Karpas-422 (cell line): ENCODE measurements around the gene KIAA1549. TPM values are rescaled to one million over a fixed set of nuclear protein-coding genes. Genes with fewer than 3 reads are reported as not detected.

Source experiments
- DNase-seq: peaks from one replicate; pipeline ENCODE4 v3.0.0-alpha.2; 2015
- H2AFZ ChIP-seq: fragments of 200-600 bp; sonication (generic); 2 replicates; pipeline ENCODE4 v1.6.1; 2014; ENCODE audit warnings: antibody characterized with exemption, low read length, mixed read lengths
- H3K27ac ChIP-seq: fragments of 200-600 bp; sonication (generic); 2 replicates; pipeline ENCODE4 v1.5.1; 2014; ENCODE audit warnings: mild to moderate bottlenecking, low read length, moderate library complexity
- H3K27me3 ChIP-seq: fragments of 200-600 bp; sonication (generic); 2 replicates; pipeline ENCODE4 v1.6.1; 2014; ENCODE audit warnings: low read length, mixed read lengths
- H3K36me3 ChIP-seq: fragments of 200-600 bp; sonication (generic); 2 replicates; pipeline ENCODE4 v1.6.1; 2014; ENCODE audit warnings: low read length, mixed read lengths; ENCODE audit not compliant: insufficient read depth
- H3K4me1 ChIP-seq: fragments of 200-600 bp; sonication (generic); 2 replicates; pipeline ENCODE4 v1.6.1; 2014; ENCODE audit warnings: mild to moderate bottlenecking, low read length, mixed read lengths
- H3K4me2 ChIP-seq: fragments of 200-600 bp; sonication (generic); 2 replicates; pipeline ENCODE4 v1.6.1; 2014; ENCODE audit warnings: low read length, low read depth, mild to moderate bottlenecking; ENCODE audit not compliant: poor library complexity, severe bottlenecking
- H3K4me3 ChIP-seq: fragments of 200-600 bp; sonication (generic); 2 replicates; pipeline ENCODE4 v1.5.1; 2014; ENCODE audit warnings: mild to moderate bottlenecking, antibody characterized with exemption, low read length, mixed read lengths
- H3K79me2 ChIP-seq: fragments of 200-600 bp; sonication (generic); 2 replicates; pipeline ENCODE4 v1.6.1; 2014; ENCODE audit warnings: mild to moderate bottlenecking, low read length, mixed read lengths
- H3K9ac ChIP-seq: fragments of 200-600 bp; sonication (generic); 2 replicates; pipeline ENCODE4 v1.6.0; 2014; ENCODE audit warnings: low read length
- H3K9me2 ChIP-seq: fragments of 200-600 bp; sonication (generic), shearing (Covaris generic); replicated peaks from 2 replicates; pipeline ENCODE4 v1.6.0; 2014; ENCODE audit warnings: mild to moderate bottlenecking, low read length, moderate library complexity; ENCODE audit not compliant: insufficient read depth
- H3K9me3 ChIP-seq: fragments of 300-700, 200-600 bp; sonication (generic); 2 replicates; pipeline ENCODE4 v1.6.1; 2014; ENCODE audit warnings: low read length, mixed read lengths
- H4K20me1 ChIP-seq: fragments of 200-600 bp; sonication (generic); 2 replicates; pipeline ENCODE4 v1.6.1; 2014; ENCODE audit warnings: mild to moderate bottlenecking, antibody characterized with exemption, low read length, low read depth; ENCODE audit not compliant: insufficient read depth
- total RNA-seq: library from RNA; depleted of rRNA; stranded (reverse); fragments of >200 nt; shearing (Covaris generic); gene quantifications from 2 replicates; pipeline ENCODE4 v1.2.3, GENCODE V29; 2014; ENCODE audit warnings: low replicate concordance

The KIAA1549 gene
- total RNA-seq, 1 experiment from 2014 or later, result not detected

DNA sequence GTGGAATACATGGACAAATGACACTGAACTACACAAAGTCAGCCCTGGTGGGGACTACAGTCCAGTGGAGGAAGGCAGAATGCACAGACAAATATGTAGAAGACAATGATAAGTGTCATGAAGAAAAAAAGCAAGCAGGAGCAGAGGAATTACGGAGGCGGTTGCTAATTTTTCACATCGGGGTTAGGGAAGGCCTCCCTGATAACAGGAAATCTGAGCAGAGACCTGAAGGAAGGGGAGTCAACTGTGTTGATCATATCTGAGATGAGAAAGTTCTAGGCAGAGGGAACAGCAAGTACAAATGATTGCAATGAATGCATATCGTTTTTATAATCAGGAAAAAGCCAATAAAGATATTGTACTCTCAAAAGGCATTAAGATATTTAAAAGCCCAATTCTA lies 14.0 kb downstream of the KIAA1549 start:
- no peaks in the 10 kb centered on the region for H3K79me2 ChIP-seq
- no peaks in the 10 kb centered on the region for H3K9me3 ChIP-seq
- H2AFZ ChIP-seq, result no peak overlapping the region
- H4K20me1 ChIP-seq, result no peaks in the 10 kb centered on the region
- no peak for DNase-seq
- no peaks in the 10 kb centered on the region for H3K4me1 ChIP-seq
- H3K4me3 ChIP-seq, result no peak overlapping the region
- H3K9me2 ChIP-seq, result no peaks in the 10 kb centered on the region
- H3K4me2 ChIP-seq, result no peak overlapping the region
- H3K27ac ChIP-seq, result no peak overlapping the region
- H3K9ac ChIP-seq, result no peak overlapping the region
- no peaks in the 10 kb centered on the region for H3K27me3 ChIP-seq
- no peaks in the 10 kb centered on the region for H3K36me3 ChIP-seq

DNA sequence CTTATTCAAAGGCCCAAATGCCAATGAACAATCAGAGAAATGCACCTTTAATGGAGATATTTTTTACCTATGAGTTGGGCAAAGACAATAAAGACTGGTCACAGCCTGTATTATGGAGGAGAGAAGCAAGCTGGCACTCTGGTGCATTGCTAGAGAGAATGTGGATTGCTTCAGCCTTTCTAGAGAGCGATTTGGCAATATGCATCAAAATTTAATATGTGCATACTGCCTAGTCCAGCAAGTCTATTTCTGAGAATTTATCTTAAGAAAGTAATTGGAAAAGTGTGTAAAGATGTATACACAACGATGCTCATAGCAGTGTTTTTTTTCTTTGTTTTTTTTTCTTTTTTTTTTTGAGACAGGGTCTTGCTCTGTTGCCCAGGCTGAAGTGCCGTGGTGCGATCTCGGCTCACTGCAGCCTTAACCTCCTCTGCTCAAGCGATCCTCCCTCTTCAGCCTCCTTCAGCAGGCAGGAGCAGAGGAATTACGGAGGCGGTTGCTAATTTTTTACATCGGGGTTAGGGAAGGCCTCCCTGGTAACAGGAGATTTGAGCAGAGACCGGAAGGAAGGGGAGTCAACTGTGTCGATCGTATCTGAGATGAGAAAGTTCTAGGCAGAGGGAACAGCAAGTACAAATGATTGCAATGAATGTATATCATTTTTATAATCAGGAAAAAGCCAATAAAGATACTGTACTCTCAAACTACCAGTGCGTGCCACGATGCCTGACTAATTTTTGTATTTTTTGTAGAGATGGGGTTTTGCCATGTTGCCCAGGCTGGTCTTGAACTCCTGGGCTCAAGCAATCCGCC lies 16.4 kb downstream of the KIAA1549 start:
- Histone ChIP-seq H3K27ac (no peak overlapping the region), H3K9me3 (no peaks in the 10 kb centered on the region), H3K9ac (no peak overlapping the region), H3K36me3 (no peaks in the 10 kb centered on the region), H4K20me1 (no peaks in the 10 kb centered on the region), H3K4me2 (no peak overlapping the region), H3K4me1 (no peaks in the 10 kb centered on the region), H3K4me3 (no peak overlapping the region), H3K9me2 (no peaks in the 10 kb centered on the region), H3K27me3 (no peaks in the 10 kb centered on the region), H3K79me2 (no peaks in the 10 kb centered on the region), H2AFZ (no peak overlapping the region)
- no peak for DNase-seq

DNA sequence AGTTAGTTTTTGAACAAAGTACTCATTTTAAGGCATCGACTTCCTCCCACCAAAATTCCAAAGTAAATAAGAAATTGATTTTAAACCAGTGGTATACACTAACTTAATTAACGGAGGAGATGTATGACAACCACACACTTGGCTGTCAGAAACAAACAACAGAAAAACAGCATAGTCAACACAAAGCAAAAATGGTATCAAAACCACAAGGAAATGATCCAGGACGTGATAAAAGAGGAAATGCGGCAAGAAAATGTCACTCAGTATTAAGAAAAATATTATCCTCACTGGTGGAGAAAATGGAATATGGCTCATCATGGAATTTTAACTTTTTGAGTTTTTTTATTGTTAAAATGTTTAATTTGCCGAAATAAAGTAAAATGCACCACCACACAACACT lies 17.5 kb downstream of the KIAA1549 start:
- Histone ChIP-seq H3K9ac (no peak overlapping the region), H3K36me3 (no peaks in the 10 kb centered on the region), H3K79me2 (no peaks in the 10 kb centered on the region), H3K4me1 (no peaks in the 10 kb centered on the region), H3K4me2 (no peak overlapping the region), H3K9me2 (no peaks in the 10 kb centered on the region), H4K20me1 (no peaks in the 10 kb centered on the region), H3K27ac (no peak overlapping the region), H2AFZ (no peak overlapping the region), H3K27me3 (no peaks in the 10 kb centered on the region), H3K9me3 (no peaks in the 10 kb centered on the region), H3K4me3 (no peak overlapping the region)
- DNase-seq, result no peak

DNA sequence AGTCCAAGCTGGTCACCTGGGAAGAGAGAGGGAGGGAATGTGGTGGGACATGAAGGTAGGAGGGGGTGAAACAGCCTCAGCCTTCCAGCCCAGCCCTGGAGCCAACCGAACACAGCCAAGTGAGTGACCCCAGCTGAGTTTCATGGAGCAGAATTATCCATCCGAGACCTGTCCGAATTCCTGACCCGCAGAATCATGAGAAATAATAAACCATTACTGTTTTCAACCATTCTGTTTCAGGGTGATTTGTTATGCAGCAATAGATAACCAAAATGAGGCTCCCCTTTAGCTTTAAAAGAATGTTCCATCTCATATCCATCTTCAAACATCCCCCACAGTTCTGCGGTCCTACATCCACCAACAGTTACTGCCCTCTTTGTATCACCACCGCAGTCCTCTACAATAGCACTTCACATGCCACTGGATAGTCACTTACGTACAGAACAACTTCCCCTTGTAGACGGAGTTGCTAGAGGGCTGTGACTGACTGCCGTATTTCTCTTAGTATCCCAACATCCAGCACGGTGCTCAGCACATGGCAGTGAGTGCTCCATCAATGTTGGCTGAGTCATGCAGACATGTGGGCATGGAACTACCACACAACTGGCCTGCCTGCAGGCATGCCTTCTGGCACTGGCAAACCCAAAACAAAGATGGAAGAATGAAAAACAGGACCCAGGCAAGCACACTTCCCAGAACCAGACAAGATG lies 18.5 kb downstream of the KIAA1549 start:
- Histone ChIP-seq H4K20me1 (no peaks in the 10 kb centered on the region), H3K9me3 (no peaks in the 10 kb centered on the region), H3K4me1 (no peaks in the 10 kb centered on the region), H3K9me2 (no peaks in the 10 kb centered on the region), H2AFZ (no peak overlapping the region), H3K4me3 (no peak overlapping the region), H3K9ac (no peak overlapping the region), H3K79me2 (no peaks in the 10 kb centered on the region), H3K36me3 (no peaks in the 10 kb centered on the region), H3K27me3 (no peaks in the 10 kb centered on the region), H3K27ac (no peak overlapping the region), H3K4me2 (no peak overlapping the region)
- DNase-seq, result no peak

DNA sequence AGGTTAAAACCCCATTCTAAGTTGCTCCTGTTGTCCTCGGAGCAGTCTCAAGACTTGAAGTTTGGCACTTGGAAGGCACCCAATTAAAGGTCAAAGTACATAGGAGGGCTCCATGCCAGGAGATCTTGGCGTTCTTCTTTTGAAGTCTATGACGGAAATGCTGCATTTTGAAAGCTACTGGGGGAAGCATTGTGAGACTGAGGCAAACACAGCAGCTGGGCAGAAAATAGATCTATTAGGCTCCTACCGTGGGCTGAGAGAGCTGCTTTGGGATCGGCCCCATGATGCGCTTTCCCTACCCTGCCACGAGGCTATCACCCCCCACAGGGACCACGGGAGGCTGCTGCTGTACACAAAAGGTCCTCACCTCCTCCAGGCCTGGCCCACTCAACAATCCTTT lies 20.0 kb downstream of the KIAA1549 start:
- H3K9ac ChIP-seq, result no peak overlapping the region
- H3K27ac ChIP-seq, result no peak overlapping the region
- no peaks in the 10 kb centered on the region for H3K4me1 ChIP-seq
- H2AFZ ChIP-seq, result no peak overlapping the region
- no peaks in the 10 kb centered on the region for H4K20me1 ChIP-seq
- no peak overlapping the region for H3K4me3 ChIP-seq
- no peaks in the 10 kb centered on the region for H3K79me2 ChIP-seq
- no peak for DNase-seq
- no peaks in the 10 kb centered on the region for H3K9me3 ChIP-seq
- no peaks in the 10 kb centered on the region for H3K27me3 ChIP-seq
- no peaks in the 10 kb centered on the region for H3K36me3 ChIP-seq
- H3K9me2 ChIP-seq, result no peaks in the 10 kb centered on the region
- H3K4me2 ChIP-seq, result no peak overlapping the region

DNA sequence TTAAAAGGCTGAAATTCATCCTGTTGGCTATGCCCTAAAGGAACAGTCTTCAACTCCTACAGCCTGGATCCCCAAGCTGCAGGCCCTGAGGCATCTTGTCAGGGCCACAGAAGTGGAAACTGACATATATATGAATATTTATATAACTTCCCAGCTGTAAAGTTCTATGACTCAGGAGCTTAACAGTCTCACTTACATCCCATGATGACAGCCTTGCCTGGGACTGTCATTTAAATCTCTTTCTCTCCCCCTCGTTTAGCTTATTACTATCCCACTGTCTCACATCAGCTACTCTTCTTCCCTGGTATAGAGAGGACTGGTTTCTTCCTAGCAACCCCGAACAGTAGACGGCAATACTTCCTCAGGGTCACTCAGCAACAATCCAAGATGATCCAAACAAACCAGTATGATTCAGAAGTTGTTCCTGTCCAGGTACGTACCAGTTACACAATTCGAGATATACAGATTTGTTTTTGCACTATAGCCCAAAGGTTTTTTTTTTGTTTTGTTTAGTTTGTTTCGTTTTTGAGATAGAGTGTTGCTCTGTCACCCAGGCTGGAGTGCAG lies 22.7 kb downstream of the KIAA1549 start:
- Histone ChIP-seq H3K9ac (no peak overlapping the region), H3K4me2 (no peak overlapping the region), H3K27me3 (no peaks in the 10 kb centered on the region), H3K4me1 (no peaks in the 10 kb centered on the region), H3K36me3 (no peaks in the 10 kb centered on the region), H3K4me3 (no peak overlapping the region), H3K27ac (no peak overlapping the region), H3K79me2 (no peaks in the 10 kb centered on the region), H4K20me1 (no peaks in the 10 kb centered on the region), H3K9me2 (no peaks in the 10 kb centered on the region), H2AFZ (no peak overlapping the region), H3K9me3 (no peaks in the 10 kb centered on the region)
- DNase-seq, result no peak

DNA sequence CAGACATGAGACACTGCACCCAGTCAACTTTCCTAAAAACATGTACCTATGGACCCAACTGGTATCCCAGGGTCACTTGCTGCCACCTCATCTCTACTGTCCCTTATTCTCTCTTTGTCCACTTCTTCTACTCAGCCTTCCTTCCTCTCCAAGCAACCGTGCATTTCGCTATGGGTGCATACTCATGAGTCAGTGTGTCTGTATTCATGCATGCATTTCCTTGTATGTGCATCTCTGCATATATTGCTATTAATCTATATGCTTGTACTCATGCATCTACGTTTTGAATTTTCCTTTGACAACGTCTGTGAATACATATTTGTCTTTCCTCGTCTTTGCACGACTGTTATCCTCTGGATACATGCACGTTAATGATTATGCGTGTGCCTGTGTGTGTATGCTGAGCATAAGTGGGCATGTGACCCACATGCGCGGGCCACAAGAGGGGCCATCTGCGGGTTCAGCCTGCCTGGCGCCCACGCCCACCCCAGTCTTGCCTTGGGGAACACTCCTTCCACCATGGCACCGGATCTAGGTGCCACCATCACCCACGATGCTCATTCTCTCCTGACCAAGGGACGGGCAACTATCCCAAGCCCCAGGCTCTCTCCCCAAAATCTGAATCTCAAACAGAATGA lies 23.3 kb downstream of the KIAA1549 start:
- Histone ChIP-seq H3K79me2 (no peaks in the 10 kb centered on the region), H3K27me3 (no peaks in the 10 kb centered on the region), H3K9ac (no peak overlapping the region), H3K4me3 (no peak overlapping the region), H4K20me1 (no peaks in the 10 kb centered on the region), H3K9me2 (no peaks in the 10 kb centered on the region), H2AFZ (no peak overlapping the region), H3K9me3 (no peaks in the 10 kb centered on the region), H3K4me2 (no peak overlapping the region), H3K27ac (no peak overlapping the region), H3K4me1 (no peaks in the 10 kb centered on the region), H3K36me3 (no peaks in the 10 kb centered on the region)
- DNase-seq, result no peak

DNA sequence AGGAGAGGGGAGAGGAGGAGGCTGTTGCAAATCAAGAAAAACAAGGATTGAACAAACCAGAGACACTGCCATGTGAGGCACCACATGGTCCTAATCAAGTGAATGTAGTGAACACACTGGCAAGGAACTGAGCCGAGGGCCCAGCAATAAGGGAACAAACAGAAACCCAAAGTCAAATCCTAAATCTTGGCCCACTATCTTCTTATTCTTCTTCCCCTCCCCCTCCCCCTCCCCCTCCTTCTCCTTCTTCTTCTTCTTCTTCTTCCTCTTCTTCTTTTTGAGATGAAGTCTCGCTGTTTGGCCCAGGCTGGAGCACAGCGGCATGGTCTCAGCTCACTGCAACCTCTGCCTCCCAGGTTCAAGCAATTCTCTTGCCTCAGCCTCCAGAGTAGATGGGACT lies 24.0 kb downstream of the KIAA1549 start:
- no peak for DNase-seq
- Histone ChIP-seq H3K27me3 (no peaks in the 10 kb centered on the region), H2AFZ (no peak overlapping the region), H3K9ac (no peak overlapping the region), H3K9me3 (no peaks in the 10 kb centered on the region), H3K4me2 (no peak overlapping the region), H3K4me3 (no peak overlapping the region), H3K9me2 (no peaks in the 10 kb centered on the region), H3K27ac (no peak overlapping the region), H4K20me1 (no peaks in the 10 kb centered on the region), H3K79me2 (no peaks in the 10 kb centered on the region), H3K36me3 (no peaks in the 10 kb centered on the region), H3K4me1 (no peaks in the 10 kb centered on the region)
